Uterus (tissue), 4 donors: Measurements from ENCODE around the gene MINK1. TPM values are rescaled to one million over a fixed set of nuclear protein-coding genes. Genes with fewer than 3 reads are reported as not detected.

Experiments used
- DNase-seq, 2 donors: peaks; one replicate each; pipeline ENCODE4 v3.0.0-alpha.2; 2019 to 2020
- H3K27ac ChIP-seq, 2 donors: fragments of 200-600 bp; sonication (generic); 1 replicate in 1 of 2; 2 replicates in 1 of 2; pipeline ENCODE4 v1.5.1; 2016 to 2018
- H3K27me3 ChIP-seq, 2 donors: fragments of 200-600 bp; sonication (generic); one replicate each; pipeline ENCODE4 v1.5.1; 2018 to 2019; ENCODE audit warnings: control low read depth in 1 of 2
- H3K36me3 ChIP-seq, 2 donors: fragments of 200-600 bp; sonication (generic); one replicate each; pipeline ENCODE4 v1.5.1; 2019; ENCODE audit warnings: control low read depth in 1 of 2
- H3K4me1 ChIP-seq, 2 donors: fragments of 200-600 bp; sonication (generic); one replicate each; pipeline ENCODE4 v1.5.1; 2018 to 2019; ENCODE audit warnings: control low read depth in 1 of 2
- H3K4me3 ChIP-seq, 2 donors: fragments of 200-600 bp; sonication (generic); 1 replicate in 1 of 2; 2 replicates in 1 of 2; pipeline ENCODE4 v1.5.1; 2018 to 2019; ENCODE audit warnings: mild to moderate bottlenecking in 1 of 2
- H3K9me3 ChIP-seq, 2 donors: fragments of 200-600 bp; sonication (generic); one replicate each; pipeline ENCODE4 v1.5.1; 2019; ENCODE audit warnings: control low read depth in 1 of 2
- CTCF ChIP-seq, 4 experiments: fragments of 200-600 bp in 2 of 4; fragments of 450-650 bp in 2 of 4; sonication (generic) in 2 of 4; IDR thresholded peaks; one replicate each; pipeline ENCODE4 v1.5.1; 2016 to 2019; ENCODE audit warnings: antibody characterized with exemption in 4 of 4, mild to moderate bottlenecking in 2 of 4, moderate library complexity in 1 of 4
- POLR2A ChIP-seq, 2 donors: fragments of 450-650 bp; IDR thresholded peaks; one replicate each; pipeline ENCODE4 v1.6.1; 2016; ENCODE audit warnings: antibody characterized with exemption in 2 of 2, mild to moderate bottlenecking in 1 of 2, moderate library complexity in 1 of 2
- intact Hi-C: fragments of 100-400 bp; cut with DNase I; formaldehyde crosslinking; loops from one replicate; pipeline ENCODE4 v1.15.1; 2023; ENCODE audit warnings: low total_unique reads
- total RNA-seq, 4 donors: library from RNA; depleted of rRNA in 3 of 4; stranded (reverse); fragments of >200 nt in 3 of 4; gene quantifications; one replicate each; pipeline versions ENCODE4 v1.1.0 to v1.2.4, GENCODE V29; 2014 to 2023
- donor health status: DM: yes; HTN: yes; CAD: no.

MINK1 gene
- total RNA-seq, 4 donors from 2014 or later, result 17.9 to 99.2 (median 27.9) TPM

- TF ChIP-seq POLR2A (IDR thresholded peaks at IDR 0.05), result no peak
- TF ChIP-seq CTCF (IDR thresholded peaks at IDR 0.05), result no peak
- Histone ChIP-seq H3K27me3 (no peaks in the 10 kb centered on the region), H3K27ac (no peak overlapping the region), H3K4me1 (peaks cover 12% of the 10 kb centered on the region in 2 donors), H3K9me3 (no peaks in the 10 kb centered on the region), H3K36me3 (no peaks in the 10 kb centered on the region), H3K4me3 (no peak overlapping the region)
- no peak for DNase-seq
- intact Hi-C loops, result no loop called here
These were observed 103.3 kb downstream of the MINK1 start for GRCh38 chr17:4936436-4936835.

DNA sequence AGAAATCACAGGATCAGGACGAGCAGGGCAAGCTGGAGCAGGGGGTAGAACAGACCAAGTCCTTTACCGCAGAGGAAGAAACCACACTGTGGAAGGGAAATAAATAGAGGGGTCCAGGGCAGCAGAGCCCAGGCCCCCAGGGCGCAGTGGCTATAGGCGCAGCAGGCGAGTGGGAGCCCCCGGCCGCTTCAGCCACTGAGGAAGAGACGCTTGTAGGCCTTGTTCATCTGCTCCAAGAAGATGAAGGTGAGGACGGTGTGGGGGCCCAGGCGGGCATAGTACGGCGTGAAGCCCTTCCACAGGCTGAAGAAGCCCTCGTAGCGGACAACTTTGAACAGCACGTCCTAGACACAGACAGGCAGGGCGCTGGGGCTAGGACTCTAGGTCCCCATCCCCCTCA lies 104.4 kb downstream of the MINK1 start:
- Histone ChIP-seq H3K27ac (no peak overlapping the region), H3K4me3 (no peak overlapping the region), H3K27me3 (no peaks in the 10 kb centered on the region), H3K9me3 (no peaks in the 10 kb centered on the region), H3K4me1 (peaks cover 12% of the 10 kb centered on the region in 2 donors), H3K36me3 (no peaks in the 10 kb centered on the region)
- no peak for DNase-seq
- TF ChIP-seq POLR2A (IDR thresholded peaks at IDR 0.05) (no peak), CTCF (IDR thresholded peaks at IDR 0.05) (no peak)
- intact Hi-C loops, result no loop called here

- H3K4me3 ChIP-seq, result no peak overlapping the region
- intact Hi-C loops, result no loop called here
- H3K9me3 ChIP-seq, result no peaks in the 10 kb centered on the region
- H3K36me3 ChIP-seq, result no peaks in the 10 kb centered on the region
- H3K27me3 ChIP-seq, result no peaks in the 10 kb centered on the region
- DNase-seq, result no peak
- no peak for TF ChIP-seq POLR2A (IDR thresholded peaks at IDR 0.05)
- TF ChIP-seq CTCF (IDR thresholded peaks at IDR 0.05), result no peak
- peaks cover 12% of the 10 kb centered on the region in 2 donors for H3K4me1 ChIP-seq
- peak overlapping the region in 1 of 2 donors; percentile 98 for H3K27ac ChIP-seq
These were observed 104.9 kb downstream of the MINK1 start for GRCh38 chr17:4938069-4938491.

- Histone ChIP-seq H3K9me3 (no peaks in the 10 kb centered on the region), H3K4me1 (peaks cover 12% of the 10 kb centered on the region in 2 donors), H3K27ac (peak overlapping the region; percentile 95 to 98), H3K27me3 (no peaks in the 10 kb centered on the region), H3K36me3 (no peaks in the 10 kb centered on the region), H3K4me3 (peak overlapping the region; percentile 90 to 92)
- TF ChIP-seq CTCF (IDR thresholded peaks at IDR 0.05) (no peak), POLR2A (IDR thresholded peaks at IDR 0.05) (no peak)
- intact Hi-C loops, result no loop called here
- no peak for DNase-seq
These were observed 105.8 kb downstream of the MINK1 start for GRCh38 chr17:4938688-4939545.

- Histone ChIP-seq H3K36me3 (no peaks in the 10 kb centered on the region), H3K4me1 (peaks cover 12% of the 10 kb centered on the region in 2 donors), H3K27ac (peak overlapping the region; percentile 95 to 98), H3K4me3 (peak overlapping the region; percentile 90 to 92), H3K27me3 (no peaks in the 10 kb centered on the region), H3K9me3 (no peaks in the 10 kb centered on the region)
- intact Hi-C loops, result no loop called here
- no peak for TF ChIP-seq CTCF (IDR thresholded peaks at IDR 0.05)
- no peak for TF ChIP-seq POLR2A (IDR thresholded peaks at IDR 0.05)
- DNase-seq, result no peak
These were observed 106.3 kb downstream of the MINK1 start for GRCh38 chr17:4939546-4939795.
